Coronary artery (tissue), 2 donors: ENCODE results near the gene TREML2.

Experiments
- DNase-seq: peaks from one replicate; pipeline ENCODE4 v3.0.0-alpha.2; 2017; ENCODE audit warnings: low spot score
- H3K27ac ChIP-seq, 2 donors: fragments of 200-600 bp; sonication (generic); one replicate each; pipeline ENCODE4 v1.5.1; 2016 to 2019
- H3K4me3 ChIP-seq: fragments of 200-600 bp; sonication (generic); 2 replicates; pipeline ENCODE4 v1.5.1; 2016; ENCODE audit warnings: mild to moderate bottlenecking, moderate library complexity
- CTCF ChIP-seq: fragments of 200-600 bp; sonication (generic); IDR thresholded peaks from one replicate; pipeline ENCODE4 v1.5.1; 2019; ENCODE audit warnings: antibody characterized with exemption

The TREML2 gene

GRCh38 chr6:41186031-41186562 lies 14.9 kb downstream of the TREML2 start:
- DNase-seq, result no peak
- no peak overlapping the region for H3K4me3 ChIP-seq
- no peak for TF ChIP-seq CTCF
- H3K27ac ChIP-seq, result peak overlapping the region in 1 of 2 donors; percentile 28

- H3K27ac ChIP-seq, result no peak overlapping the region
- DNase-seq, result no peak
- H3K4me3 ChIP-seq, result no peak overlapping the region
- TF ChIP-seq CTCF, result no peak
Measured at GRCh38 chr6:41184761-41185160, 16.2 kb downstream of the TREML2 start.

GRCh38 chr6:41182069-41183034 lies 18.6 kb downstream of the TREML2 start:
- H3K4me3 ChIP-seq, result no peak overlapping the region
- DNase-seq, result no peak
- no peak overlapping the region for H3K27ac ChIP-seq
- no peak for TF ChIP-seq CTCF

GRCh38 chr6:41181566-41181965 lies 19.4 kb downstream of the TREML2 start:
- H3K27ac ChIP-seq, result no peak overlapping the region
- no peak for TF ChIP-seq CTCF
- no peak for DNase-seq
- H3K4me3 ChIP-seq, result no peak overlapping the region

- H3K4me3 ChIP-seq, result no peak overlapping the region
- no peak for TF ChIP-seq CTCF
- no peak for DNase-seq
- no peak overlapping the region for H3K27ac ChIP-seq
Measured at GRCh38 chr6:41179163-41179562, 21.8 kb downstream of the TREML2 start.

- no peak for DNase-seq
- no peak for TF ChIP-seq CTCF
- H3K4me3 ChIP-seq, result no peak overlapping the region
- H3K27ac ChIP-seq, result no peak overlapping the region
Measured at GRCh38 chr6:41177695-41178094, 23.3 kb downstream of the TREML2 start.

GRCh38 chr6:41177287-41177686 lies 23.7 kb downstream of the TREML2 start:
- Histone ChIP-seq H3K27ac (no peak overlapping the region), H3K4me3 (no peak overlapping the region)
- TF ChIP-seq CTCF, result no peak
- no peak for DNase-seq
